GM21360 (cell line): ENCODE data around the gene CEP78.

ENCODE experiments used
- ATAC-seq: cut with Tn5 transposase; IDR thresholded peaks from one replicate; pipeline ENCODE4 v1.9.1; 2021; ENCODE audit warnings: mild to moderate bottlenecking, moderate library complexity; ENCODE audit not compliant: unreplicated experiment

Gene CEP78

DNA sequence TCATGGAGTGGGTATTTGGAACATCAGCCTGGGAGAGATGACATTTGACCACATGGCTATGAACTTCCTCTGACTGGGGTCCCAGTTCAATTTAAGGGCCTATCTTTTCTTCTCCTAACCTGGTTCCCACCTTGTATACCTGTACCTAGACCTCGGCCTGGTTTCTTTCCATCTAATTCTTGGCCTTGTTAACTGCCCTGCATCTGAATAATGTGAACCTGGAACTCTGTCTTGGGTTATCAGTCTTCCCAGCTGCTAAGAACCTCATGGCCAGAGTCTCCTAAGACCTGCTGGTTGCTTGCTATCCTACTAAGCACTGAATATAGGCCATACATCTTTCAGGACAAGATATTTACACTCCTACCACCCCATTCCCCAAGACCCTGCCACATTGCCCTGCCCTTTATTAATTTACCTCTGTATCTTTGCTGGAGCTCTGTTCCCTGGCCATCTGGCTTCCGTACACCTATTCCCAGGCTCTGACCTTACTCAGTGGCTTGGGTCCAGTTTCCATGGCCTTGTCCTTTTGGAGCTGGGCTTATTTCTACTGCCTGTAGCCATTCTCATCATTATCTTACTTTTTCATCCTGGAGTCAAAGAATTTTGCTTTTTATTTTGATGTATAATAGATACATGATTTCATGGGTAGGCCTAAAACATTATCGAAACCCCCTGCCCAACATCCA, 67.6 kb downstream of the CEP78 start:
- ATAC-seq: no peak

DNA sequence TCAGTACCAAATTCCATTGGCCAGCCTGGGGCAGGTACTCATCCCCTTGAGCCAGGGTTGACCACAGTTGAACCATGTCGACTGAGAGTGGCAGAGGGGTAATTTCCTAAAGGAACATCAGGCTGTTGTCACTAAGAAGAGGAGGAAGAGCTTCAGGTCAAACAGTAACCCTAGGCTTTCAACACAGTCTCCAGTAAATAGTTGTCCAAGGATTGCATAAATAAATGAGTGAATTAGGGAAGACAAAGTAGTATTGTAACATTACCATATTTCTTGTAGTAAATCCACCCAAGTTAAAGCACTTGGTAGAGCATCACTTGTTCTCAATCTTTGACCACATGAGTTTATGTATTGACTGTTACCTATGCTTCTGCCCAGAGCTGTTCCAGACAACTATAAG, 68.5 kb downstream of the CEP78 start:
- no peak for ATAC-seq

DNA sequence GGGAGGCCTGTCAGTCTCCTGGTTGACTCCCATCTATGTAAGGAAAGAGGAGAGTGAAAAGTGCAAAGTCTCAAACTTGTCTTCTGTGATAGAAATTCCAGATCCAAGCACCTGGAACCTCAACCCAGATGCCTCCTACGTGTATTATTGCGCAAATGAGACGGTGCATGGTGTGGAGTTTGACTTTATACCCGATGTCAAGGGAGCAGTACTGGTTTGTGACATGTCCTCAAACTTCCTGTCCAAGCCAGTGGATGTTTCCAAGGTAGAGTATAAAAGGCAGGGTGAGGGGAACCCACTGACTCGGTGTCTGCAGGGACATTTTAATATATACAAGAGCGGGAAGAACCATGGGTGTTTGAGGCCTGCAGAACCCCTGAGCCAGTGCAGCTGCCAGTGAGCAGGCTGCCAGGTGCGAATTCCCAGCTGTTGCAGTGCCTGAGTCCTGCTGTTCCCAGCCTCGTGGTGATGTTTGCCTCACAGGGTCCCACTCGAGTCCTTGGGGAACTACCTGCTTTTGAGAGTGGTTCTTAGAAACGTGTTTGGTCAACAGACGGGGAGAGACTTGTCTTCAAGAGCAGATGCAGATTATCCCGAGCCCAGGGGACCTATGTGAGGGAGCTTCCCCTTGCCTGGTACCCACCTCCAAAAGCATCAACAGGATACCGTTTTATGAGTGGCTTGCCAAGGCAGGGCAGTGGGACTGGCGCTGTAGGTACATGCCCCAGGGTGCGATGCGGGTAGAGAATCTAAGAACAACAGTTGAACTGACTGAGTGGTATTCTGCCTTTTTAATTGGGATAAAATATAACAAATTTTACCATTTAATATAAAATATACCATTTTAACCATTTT, 70.6 kb downstream of the CEP78 start:
- ATAC-seq: no peak

DNA sequence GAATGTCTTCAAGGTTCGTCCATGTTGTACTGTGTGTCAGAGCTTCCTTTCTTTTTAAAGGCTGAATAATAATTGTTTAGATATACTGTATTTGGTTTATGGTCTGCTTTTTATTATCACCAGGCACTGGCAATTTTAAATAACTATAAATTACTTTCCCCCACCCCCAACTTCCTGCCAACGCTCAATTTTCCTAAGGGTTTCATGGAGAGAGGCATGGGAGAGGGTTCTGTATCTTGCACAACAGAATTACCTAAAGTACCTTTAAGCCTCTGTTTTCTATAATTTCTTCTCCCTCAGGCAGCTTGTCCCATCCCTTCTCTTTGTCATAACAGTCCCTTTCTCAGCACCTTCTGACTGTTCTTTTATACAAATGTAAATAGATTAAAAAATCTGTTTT, 71.5 kb downstream of the CEP78 start:
- no peak for ATAC-seq

DNA sequence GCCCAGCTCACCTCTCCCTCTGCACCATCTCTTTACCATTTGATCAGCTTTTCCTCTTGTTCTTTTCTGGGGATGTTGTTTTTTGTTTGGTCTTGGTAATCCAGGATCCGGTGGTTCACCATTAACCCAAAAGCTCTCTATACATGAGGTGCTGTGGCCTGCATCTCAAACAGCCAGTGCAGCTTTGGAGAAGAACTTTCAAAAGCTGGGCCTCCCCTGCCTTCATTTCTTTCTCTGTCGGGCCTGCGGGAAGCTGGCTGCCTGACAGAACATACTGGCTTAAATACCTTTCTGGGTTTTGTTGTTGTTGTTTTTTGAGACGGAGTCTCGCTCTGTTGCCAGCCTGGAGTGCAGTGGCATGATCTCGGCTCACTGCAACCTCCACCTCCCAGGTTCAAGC, 73.2 kb downstream of the CEP78 start:
- no peak for ATAC-seq

DNA sequence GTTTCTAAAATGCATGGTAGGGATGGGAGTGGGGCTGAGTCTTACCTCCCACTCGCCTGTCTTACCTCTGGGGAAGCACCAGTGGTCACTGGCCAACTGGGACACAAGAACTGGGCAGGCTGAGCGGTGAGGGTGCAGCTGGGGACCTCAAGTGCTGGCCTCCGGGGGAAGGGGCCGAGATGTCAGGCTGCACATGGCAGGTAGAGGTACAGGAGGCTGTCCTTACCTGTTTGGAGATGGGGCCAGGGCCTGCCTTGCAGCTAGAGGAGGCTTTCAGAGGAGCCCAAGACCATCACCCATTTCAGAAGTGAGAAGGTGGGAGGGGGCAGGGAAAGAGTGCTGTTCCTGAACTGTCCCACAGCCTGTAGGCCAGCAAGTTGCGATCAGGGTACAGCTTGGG, 75.2 kb downstream of the CEP78 start:
- ATAC-seq: no peak

DNA sequence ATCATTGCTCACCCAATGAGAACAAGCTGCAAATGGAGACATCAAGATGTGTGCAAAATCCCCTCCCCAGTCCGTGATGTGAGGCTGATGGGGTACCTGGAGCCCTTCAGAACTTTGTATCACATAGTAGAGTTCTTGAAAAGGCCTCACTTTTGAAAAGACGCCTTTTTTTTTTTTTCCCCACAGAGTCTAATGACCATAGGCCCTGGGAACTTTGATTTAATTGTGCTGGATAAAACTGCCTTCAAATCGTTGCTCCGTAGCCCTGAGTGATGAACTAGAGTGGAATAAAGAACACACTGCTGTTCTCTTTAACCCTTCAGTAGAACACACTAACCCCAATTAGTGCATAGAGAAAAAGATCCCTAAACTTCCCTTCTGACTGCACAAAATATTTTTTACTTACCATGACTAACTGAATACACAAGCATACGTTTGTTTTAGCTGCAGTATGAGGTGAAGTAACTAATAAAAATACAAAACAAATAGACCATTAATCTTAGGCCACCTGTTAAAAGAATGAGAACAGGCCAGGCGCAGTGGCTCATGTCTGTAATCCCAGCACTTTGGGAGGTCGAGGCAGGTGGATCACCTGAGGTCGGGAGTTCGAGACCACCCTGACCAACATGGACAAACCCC, 76.1 kb downstream of the CEP78 start:
- no peak for ATAC-seq

DNA sequence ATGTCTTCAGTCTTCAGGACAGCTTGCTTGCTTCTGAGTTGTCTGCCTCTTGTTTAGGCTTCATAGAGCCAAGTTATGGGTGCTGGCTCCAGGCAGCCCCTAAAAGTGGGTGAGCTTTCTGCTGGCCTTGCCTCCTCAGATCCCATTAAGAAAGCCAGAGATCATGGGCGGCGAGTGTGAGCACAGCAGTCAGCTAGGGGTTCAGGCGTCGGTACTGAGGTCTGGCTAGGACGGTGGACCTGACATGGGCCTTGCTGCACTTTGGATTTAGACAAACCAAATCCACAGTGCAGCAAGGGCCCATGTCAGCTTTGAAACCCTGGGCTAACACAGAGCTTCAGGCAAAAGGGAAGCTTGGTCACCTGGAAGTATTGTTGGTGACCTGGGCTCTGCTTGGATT, 78.7 kb downstream of the CEP78 start:
- ATAC-seq: no peak

DNA sequence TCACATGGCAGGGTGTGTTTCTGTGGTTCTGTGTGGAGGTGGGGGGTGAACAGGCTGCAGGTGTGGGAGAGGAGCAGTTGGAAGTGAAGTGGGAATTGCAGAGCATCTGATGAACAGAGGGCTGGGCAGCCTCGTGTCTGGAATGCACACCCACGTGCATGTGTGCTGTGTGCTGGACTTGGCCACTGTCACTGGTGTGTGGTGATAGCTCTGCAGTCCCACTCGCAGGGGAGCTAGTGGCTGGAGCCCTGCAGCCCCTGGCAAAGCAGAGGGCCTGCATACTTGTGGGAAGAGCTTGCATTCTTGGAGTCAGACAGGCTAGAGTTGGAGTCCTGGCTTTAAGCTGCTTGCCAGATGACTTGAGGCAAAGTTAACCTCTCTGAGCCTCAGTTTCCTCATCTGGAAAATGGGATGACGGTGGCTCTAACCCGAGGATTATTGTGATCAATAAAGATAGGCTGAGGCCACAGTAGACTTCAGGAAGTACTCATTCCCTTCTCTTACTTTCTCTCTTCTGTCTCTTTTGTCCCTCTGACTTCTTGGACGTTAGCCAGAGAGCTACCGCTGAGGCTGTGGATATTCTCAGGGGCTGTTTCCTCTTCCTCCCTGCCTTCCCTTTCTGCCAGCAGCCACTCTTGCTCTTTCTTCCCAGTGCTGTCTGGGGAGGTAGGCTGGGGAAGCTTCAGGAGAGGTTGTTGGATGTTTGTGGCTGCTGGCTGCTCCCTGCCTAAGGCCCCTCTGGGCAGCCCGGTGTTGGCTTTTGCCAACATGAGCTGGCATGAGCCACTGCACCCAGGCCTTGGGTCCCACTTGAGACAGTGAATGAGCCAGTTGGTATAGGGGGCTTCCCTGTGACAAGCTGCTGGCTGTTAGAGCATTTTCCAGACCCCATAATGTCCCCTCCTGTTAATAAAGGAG, 79.3 kb downstream of the CEP78 start:
- no peak for ATAC-seq

DNA sequence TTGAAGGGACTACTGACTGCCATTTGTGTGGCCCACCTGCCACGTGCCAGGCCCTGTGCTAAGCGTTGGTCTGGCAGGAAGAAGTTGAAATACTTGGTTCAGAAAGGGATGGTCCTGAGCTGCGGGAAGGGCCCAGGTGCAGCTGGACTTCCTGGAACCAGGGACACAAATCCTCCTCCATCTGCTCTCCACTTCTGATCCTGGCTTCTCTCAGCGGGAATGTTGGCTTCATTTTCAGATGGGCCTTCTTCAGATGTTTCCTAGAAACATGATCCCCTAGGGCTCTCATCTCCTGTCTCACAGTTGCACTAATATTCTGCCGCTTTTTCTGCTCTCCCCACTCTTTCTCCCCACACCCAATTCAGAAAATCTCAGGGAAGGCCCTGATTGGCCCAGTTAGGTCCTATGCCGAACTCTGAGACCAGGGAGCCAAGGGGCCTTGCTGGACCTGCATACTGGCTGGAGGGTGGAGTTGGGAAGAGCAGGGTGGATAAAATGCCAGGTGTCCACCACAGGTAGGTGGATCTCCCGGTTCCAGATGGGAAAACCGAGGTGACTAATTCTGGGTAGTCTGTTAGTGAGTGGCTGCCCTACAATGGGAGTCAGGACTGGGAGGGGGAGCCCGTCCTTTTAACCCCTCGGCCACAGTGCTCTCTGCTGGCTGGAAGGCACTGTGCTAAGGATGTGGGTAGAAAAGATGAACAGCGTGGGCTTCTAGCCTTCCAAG, 80.5 kb downstream of the CEP78 start:
- no peak for ATAC-seq

DNA sequence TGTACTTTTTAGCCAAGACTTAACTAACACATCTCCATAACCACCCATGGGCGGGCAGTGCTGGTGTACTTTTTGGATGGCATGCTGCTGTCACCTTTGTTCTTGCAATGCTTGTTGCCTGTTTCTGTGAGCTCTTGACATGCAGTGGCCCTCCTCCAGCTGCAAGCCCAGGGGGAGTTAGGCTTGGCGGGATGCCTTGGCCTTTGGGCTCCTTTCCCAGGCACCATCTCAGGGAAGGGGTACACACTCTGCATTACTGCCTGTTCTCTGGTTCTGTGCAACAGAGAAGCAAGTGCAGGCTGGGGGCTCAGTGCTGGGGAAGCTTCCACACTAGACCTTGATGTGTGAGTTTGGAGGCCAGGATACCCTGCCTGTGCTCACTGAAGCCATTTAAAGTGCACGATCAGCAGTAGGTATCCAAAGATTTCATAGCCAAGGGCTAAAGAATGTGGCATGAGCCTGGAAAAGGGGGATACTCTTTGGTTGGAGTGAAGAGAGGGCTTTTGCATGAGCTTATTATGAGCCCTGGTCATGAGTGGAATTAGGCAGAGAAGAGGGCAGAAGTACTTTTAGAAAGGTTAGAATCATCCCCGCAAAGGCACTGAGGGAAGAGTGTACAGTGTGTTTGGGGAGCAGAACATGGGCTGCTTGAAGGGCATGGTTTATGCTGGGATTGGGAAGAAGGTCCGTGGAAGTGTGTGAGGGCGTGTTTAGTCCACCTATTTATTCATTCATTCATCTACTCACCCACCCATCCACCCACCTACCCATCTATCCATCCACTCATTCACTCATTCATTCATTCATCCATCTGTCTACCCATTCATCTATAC, 83.5 kb downstream of the CEP78 start:
- ATAC-seq: no peak

DNA sequence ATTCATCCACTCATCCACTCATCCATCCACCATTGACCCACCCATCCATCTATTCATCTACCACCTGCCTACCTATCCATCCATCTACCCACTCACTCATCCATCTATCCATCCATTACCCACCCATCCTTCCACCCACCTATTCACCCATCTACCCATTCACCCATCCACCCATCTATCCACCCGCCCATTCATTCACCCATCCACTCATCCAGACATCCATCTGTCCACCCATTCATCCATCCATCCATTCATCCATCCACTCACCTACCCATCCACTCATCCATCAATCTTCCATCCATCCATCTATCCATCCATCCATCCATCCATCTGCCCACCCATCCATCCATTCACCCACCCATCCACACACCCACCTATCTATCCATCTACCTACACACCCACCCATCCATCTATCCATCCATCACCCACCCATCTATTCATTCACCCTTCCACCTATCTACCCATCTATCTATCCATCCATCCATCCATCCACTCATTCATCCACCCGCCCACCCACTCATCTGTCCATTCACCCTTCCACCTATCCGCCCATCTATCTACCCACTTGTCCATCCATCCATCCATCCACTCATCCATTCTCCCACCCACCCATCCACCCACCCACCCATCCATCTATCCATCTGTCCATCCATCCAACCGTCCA, 84.3 kb downstream of the CEP78 start:
- no peak for ATAC-seq

DNA sequence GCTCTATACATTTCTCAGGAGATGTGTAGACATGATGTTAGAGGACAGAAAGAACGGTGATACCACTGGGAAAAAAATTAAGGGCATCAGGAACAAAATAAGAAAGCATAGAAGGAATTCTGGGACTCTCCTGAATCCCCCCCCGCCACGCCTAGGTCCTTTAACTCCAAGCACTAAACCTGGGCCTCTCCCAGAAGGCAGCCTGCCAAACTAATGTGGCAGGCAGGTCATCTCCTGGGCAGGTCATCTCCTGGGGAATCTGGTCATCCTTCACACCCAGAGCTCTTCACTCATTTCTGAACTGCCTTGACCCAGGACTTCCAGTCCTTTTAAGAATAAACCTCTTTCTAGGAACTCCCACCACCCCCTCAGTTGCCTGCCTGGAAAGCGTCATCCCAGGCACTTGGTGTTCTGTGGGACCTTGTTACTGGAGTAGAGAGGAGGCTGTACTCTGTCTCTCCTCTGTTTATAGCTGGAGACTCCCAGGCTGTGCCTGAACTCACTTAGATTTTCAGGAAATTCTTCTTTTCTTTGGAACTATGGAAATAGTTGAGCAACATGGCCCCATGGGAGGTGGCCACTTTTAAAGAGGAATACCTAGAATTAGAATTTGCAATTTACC, 85.1 kb downstream of the CEP78 start:
- no peak for ATAC-seq

DNA sequence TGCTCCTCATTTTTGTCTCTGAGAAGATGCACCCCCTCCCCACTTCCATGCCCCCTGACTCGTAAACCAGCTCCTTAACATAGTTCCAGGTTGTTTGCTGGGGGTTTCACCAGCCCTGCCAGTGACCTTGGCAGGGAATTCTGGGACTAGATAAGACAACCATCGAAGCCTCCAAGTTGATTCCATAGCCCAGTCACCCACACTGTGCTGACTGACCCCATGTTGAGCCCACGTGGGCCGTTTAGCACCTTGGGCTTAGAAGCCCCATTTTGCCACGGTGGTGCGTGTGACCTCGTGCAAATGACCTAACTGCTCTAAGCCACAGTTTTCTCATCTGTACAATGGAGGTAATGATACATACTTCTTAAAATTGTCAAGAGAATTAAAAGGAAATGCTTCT, 85.6 kb downstream of the CEP78 start:
- no peak for ATAC-seq

DNA sequence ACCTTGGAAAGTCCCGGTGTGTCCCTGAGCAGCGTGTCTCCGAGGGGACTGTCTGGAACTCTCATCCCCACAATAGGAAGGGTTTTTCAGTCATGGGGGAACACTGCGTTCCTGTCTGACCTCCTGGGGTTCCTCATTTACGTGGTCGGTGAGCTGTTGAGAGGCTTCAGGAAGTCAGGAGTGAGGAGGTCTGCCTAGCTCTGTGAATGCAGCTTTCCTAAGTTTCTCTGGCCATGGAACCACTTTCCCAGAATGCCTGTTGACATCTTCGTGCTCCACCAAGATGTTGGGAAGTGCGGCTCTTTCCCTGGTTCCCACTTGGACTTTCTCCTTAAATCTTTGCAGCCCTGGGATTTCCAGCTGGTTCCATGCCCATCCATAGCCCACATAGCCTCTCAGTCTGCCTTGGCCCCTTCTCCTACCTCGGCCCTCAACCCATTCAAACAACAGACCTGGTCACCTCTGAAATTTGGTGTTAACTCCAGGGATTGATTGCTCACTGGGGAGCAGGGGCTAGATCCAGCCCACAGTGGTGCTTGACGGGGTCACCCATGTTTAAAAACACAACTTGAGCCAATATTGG, 88.3 kb downstream of the CEP78 start:
- ATAC-seq: no peak

DNA sequence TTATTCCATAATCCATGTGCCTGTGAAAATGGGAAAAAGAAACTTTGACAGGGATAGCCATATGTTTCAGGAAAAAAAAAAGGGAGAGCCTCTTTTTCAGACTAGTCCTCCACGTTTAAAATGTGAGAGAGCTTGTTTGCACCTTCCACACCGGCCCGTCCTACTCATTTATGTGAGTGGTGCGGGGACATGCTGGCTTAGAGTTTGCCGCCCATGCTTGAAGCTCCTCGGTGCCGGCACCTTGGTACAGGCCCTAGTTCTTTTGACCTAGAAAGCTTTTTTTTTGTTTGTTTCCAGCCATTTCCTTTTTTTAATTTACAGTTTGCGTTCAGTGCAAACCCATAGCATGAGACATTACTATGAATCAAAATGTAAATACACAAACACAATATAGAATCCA, 88.8 kb downstream of the CEP78 start:
- no peak for ATAC-seq

DNA sequence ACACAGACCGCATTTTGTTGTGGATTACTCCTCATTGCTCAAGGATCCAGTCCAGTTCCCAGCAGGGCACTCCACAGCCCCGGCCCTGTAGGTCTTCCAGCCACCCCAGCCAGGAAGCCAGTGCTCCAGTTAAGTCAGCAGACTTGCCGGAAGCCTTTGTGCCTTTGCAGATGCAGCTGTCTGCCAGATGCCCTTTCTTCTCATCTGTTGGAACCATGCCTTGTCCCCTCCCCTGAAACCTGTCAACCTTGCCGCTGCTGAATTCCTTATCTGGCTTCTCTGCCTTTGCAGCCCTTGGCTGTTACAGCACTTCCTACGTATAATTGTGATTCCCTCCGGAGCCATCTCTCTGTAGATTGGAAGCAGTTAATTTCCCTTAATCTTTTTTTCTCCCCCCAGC, 89.5 kb downstream of the CEP78 start:
- ATAC-seq: no peak

DNA sequence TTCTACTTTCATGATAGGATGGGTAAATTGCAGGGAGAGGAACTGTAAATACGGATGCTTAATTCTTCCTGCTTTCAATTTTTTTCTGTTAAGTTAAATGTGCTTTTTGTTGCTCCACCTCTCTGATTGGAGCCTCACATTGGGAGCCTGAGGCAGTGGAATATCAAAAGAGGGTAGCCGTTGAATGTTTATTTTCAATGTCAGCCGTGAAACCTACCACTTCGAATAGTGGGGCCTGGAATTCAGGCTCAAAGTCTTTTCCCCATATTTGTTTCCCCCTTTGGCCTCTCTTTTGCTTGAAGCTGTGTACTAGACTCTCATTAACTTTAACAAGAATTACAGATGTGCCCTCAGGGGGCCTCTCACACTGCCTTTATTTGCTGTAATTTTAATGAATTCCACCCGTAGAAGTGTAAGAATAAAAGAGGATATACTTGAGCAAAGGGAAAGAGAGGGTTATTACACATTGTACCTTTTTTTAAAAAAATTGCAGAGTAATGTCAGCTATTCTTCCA, 90.0 kb downstream of the CEP78 start:
- no peak for ATAC-seq
